HG02798 (cell line): ENCODE measurements around the gene NCOR2.

Experiments used
- ATAC-seq: cut with Tn5 transposase; IDR thresholded peaks from one replicate; pipeline ENCODE4 v1.9.1; 2021; ENCODE audit warnings: mild to moderate bottlenecking; ENCODE audit not compliant: unreplicated experiment, poor library complexity

Gene NCOR2

DNA sequence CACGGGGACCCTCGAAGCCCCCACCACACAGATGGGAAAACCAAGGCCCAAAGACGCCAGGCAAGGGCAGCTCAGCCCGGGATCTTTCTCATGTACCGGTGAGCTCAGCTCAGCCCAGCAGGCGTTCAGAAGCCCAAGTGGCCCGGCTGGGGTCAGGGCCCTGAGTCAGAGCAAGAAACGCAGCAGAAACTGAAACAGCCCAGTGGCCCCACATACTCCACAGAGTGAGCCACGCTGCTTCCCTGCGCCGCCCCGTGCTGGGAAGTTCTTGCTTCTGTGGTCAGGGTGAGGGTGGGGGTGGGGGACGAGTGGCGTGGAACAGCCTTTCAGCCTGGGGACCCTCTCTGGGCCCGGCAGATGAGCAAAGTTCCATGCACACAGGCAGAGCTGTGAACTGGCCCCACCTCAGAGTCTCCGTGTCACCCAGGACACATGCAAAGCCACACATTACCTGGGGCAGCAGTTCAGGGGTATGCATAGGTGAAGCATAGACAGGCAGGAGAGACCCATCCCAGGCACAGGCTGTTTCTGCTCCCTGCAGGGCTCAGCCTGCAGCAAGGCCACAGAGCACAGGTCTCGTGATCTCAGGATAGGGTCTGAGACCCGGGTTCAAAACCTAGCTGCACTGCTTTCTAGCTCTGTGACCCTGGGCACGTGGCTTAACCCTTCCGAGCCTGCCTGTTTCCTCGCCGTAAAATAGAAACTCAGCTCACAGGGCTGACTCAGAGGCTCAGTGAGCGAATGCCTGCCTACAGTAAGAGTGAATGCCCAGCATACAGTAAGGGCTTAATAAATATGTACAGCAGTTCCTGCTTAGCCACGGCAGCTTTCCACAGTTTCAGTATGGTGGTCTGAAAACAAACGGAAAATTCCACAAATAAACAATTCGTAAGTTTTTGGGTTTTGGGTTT is 21.6 kb downstream of the NCOR2 start:
- ATAC-seq, result peak; percentile 90

DNA sequence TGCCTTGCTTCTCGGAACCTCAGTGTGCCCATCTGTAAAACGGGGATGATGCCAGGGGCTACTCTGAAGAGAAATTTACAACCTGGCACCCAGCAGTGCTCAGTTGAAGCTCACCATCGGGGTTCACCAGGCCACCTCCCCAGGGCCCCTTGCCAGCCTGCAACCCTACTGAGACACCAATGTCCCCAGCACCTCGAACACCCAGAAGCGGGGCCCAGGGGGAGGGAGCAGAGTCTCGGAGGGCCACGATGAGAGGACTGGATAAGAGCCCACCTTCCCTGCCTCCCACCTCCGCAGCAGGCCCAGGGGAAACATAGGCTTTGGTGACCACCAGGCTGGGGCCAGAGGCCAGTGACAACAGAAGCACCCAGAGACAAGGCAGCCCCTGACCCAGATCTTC is 22.4 kb downstream of the NCOR2 start:
- no peak for ATAC-seq

DNA sequence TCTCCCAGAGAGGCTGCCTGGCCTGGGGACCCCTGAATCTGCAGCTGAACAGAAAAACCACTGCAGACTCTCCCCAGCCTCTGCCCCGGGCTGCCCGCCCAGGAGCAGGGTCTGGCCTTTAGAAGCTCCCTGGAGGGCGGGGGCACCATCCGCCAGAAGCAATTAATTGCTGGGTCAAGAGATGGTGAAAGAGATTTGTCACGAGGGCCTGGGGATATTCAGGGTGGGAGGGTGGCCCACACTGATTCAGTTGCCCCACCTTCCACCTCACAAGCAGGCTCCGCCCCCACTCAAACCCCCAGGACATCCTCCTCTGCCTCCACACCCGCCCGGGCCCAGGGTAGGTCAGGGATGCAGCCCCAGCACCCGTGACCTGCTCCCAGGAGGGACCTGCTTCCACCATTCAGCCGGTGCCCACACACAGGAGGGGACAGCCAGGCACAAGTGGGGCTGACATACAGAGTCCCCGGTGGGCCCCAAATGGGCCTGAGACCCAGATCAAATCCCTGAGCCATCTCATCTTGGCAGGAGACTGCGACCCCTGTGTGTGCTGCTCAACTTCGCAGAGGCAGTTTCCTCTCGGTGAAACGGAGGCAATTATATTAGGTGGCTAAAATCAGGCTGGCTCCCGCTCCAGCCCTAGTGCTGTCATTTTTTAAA is 23.0 kb downstream of the NCOR2 start:
- no peak for ATAC-seq

DNA sequence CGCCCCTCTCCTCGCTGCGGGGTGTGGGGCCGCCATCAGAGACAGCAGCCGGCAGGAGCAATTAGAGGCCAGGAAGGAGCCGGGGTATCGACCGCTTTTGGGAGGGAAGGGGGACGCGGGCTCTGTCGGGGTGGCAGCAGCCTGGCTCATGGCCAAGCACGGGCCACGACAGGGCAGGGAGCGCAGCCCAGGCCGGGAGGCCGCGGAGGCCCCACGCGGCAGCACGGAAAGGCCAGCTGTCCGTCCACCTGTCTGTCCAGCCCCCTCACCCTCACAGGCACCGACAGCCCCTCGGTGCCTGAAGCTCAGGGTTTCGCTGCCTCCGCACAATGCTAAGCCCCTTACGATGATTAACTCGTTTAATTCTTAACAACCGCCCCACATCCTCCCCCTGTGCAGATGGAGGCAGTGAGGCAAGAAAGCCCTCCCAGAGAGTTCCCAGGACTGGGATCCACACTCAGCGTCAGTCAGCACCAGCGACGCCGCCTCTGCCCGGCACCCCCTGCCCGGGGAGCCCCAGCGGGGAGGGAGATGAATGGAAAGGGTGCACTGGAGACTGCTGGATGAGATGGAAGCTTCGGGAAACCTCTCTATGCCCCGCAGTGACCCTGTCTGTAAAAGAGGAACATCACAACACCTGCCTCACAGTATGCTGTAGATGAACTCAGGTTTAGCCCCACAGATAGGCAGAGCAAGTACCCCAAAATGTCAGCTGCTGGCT is 23.7 kb downstream of the NCOR2 start:
- no peak for ATAC-seq

DNA sequence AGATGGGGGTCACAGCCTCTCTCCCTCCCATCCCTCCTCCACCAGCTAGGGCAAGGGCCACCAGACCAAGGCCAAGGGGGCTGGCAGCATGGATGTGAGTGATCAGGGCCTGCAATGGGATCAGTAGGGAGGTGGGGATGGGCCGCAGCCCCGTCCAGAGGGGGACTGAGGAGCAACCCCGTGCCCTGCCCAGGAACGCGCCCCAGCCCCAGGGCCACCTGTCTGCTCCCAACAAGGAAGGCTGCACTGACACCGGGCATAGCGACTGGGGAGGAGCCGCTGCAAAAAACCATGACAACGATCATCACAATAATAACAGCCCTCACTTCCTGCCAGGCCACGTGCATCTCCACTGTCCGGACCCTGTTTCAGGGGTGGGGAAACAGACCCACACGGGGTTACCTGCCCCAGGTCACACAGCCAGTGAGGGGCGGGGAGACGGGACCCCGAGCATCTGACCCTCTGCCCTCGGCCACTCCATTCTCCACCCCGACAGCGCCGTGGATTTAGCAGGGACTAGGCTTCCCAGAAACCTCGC is 24.3 kb downstream of the NCOR2 start:
- ATAC-seq, result no peak

DNA sequence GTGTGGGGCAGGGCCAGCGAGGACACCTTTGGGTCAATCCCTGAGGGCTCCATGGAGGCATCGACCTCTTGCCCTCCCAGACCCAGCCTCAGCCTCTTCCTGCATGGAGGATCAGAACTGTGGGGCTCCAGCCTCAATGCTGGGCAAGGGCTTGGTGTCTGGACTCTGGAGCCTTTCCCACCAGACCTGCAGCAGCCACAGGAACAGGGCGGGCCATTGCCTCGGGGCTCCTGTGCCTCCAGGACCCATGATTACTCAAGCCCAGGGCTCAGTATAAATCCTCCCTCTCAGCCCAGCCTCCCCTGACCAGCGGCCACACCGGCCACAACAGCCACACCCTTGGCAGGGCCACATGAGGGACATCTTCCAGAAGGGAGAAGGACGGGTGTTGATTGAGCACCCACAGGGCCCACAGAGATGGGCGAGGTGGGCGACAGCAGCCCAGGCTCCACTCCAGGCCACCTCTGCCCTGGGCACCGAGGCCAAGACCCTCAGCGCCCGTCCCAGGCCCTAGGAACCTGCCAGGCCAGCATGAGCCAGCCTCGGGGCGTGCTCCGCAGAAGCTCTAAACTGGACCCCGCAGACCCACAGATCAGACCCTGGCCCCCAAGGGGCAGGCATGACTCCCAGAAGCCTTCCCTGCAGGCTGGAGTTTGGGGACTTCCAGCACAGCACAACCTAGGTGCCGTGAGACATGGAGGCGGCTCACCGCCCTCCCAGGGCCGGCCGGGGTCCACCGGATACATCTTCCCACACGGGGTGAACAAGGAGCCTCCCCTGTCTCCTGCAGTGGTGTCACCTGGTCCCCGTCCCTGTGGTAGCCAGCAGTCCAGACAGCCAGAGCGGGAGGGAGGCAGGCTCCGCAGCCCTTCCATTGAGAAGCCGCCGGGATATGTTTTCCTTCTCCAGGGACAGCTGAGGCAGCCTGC is 25.1 kb downstream of the NCOR2 start:
- ATAC-seq, result no peak

DNA sequence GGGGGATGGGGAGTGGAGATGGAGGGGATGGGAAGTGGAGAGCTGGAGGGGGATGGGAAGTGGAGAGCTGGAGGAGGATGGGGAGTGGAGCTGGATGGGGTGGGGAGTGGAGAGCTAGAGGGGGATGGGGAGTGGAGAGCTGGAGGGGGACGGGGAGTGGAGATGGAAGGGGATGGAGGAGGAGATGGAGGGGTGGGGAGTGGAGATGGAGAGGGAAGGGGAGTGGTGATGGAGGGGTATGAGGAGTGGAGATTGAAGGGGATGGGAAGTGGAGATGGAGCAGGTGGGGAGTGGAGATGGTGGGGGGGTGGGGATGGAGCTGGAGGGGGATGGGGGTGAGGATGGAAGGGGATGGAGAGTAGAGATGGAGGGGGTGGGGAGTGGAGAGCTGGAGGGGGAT is 26.1 kb downstream of the NCOR2 start:
- ATAC-seq, result no peak

DNA sequence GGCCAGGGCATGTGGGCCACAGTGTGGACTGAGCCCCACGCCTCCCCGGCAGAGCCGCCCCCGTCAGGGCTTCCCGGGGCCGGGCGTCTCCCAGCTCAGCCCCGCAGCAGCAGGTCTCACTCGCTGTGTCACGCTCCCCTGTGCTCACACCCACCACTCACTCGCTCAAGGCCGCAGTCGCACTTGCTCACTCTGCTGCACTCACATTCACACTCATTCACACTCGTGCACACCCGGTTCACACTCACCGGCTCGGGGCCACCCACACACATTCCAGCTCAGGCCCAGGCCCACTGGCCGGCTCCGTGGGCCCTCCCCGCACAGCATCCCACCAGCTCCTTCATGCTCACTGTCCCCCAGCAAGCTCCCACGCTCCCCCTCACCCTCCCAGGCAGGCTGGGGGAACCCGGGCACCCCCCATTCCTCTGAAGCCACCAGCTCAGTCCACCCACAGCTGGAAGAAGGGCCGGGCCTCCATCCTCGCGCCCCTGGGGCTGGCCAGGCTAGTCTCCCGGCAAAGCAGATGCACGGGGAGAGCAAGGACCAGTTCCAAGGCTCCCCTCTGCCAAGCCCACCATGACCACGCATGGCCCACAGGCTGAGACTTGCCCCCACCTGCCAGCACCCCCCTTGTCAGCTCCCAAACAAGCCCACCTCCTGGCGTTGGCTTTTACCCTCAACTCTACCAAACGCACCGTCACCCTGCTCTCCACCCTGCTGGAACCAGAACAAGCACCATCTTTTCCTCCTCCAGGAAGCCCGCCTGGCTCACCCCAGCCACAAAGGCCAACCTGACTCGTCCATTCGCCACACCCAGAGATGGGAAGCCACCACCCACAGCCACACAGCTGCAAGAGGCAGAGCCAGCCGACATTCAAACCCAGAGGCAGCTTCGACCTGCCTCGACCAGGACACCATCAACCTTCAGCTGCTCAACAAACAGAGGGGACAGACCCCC is 28.0 kb downstream of the NCOR2 start:
- no peak for ATAC-seq

DNA sequence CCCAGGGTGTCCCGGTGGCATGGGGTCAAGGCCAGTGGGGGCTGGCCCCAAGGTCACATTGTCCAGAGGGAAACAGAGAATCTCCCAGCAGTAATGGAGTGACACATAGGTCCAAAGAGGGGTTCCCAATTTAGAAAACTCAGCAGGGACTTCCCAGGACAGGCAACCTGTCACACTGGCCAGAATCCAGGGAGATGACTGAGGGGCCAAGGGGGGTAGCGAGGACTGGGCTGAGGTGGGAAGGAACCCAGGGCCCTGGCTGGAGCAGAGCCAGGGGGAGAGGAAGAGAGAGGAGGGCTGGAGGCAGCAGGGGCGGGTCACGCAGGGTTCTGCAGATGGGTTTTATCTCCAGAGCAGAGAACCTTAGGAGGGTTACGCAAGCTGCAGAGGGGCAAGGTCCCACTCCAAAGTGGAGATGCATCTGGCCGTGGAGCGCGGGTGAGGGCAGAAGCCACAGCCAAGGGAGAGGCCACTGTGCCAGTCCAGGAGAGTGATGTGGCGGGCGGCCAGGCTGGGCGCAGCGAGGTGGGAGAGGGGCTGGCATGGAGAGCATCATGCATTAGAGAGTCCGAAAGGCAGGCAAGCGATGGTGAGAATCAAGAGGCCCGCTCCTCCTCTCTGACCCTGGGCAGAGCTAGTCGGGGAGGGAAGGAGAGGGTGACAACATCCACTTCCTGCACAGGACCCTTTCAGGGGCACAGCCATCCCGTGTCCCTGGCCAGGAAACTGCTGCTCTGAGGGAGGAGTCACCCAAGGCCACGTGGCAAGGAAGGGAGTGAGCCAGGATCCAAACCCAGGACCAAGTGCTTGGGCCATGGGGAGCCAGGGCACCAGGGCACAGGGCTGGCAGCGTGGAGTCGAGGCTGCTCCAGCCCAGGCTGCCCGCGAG is 29.0 kb downstream of the NCOR2 start:
- ATAC-seq, result no peak

DNA sequence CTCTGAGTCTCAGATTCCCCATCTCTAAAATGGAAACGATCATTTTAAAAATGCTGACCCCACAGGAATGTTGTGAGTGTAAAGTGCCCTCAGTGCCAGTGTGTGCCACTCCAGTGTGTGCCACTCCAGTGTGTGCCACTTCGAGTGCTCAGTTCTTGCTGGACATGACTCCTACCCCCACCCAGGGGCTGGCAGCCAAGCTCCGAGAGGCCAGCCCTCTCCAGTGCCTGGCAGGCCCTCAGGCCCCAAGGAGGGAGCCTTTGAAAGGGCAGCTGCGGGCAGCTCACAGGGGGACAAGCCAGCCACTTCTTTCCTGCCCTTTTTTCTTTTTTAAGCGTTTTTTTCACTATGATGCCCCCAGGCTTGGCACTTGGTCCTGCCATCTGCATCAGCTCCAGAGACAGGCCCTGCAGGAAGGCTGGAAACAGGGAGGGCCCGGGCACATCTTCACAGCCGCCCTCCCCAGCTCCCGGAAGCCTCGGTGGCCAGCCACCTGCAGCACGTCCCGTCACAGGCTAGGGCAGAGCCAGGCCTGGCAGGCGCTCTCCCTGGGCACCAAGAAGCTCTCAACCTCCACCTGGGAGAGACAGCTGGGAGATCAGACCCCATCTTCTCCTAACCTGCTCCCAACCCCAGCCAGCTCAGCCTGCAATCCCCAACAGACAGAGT is 29.8 kb downstream of the NCOR2 start:
- no peak for ATAC-seq

DNA sequence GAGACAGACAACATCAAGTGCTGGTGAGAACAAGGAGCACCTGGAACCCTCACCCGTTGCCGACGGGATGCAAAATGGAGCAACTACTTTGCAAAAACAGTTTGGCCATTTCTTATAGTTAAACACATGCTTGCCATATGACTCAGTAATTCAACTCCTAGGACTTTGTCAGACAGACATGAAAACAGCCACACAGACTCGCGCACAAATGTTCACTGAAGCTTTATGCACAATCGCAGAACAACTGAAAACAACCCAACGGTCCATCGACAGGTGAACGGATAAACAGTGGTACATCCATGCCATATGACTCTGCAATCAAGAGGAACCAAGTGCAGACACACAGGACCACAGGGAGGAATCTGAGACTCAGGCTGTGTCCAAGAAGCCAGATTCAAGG is 30.8 kb downstream of the NCOR2 start:
- ATAC-seq, result no peak

DNA sequence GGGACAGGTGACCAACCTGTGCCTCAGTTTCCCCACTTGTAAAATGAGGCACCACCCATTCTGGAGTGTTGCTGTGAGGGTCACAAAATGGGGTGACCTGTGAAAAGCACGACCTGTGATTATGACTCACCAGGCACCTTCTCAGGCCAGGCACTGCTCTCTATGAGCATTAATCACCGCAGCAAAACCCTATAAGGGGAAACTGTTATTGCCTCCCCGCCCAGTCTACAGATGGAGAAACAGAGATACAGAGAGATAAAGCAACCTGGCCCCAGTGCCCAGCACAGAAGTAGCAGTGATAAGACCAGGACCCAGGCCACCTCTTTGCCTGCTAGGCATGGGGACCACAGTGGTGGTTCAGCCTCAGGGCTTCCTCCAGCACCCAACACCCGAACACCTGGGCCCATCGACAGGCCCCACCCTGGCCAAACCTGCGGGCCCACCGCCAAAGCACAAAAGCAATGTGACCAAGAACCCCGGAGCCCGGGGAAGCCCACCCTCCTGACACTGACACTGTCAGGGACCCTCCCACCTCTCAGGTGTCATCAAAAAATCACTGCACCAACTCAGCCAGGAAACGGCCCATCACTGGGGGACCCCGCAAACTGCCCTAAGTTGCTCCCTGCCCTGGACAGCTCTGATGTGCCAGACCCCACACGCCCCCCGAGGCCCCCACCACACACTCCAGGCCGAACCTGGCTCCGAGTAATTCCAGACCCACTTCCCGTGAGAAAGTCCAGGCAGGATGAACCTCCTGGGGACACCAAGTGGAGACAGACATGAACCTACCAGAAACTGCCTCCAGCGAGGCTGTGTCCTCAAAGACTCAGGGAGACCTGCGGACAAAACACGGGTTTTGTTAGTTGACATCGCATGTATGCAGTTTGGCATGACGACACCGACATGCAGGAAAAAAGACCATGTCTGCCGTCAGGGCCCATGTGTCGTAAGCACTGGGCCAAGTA is 32.4 kb downstream of the NCOR2 start:
- no peak for ATAC-seq

DNA sequence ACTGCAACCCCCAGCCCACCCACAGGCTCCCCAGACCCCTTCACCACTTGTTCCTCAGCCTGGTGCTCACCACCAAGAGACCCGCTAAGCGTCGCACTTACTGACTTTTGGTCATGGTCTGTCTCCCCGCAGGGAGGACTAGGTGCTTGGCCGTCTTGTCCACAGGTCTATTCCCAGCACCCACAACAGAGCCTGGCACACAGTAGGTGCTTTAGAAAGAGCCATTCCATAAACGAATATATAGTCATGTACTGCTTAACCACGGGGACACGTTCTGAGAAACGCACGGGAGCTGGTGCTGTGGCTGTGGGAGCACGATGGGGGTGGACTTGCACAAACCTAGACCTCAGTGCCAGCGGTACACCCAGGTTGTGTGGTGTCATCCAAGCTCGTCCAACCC is 34.0 kb downstream of the NCOR2 start:
- no peak for ATAC-seq

DNA sequence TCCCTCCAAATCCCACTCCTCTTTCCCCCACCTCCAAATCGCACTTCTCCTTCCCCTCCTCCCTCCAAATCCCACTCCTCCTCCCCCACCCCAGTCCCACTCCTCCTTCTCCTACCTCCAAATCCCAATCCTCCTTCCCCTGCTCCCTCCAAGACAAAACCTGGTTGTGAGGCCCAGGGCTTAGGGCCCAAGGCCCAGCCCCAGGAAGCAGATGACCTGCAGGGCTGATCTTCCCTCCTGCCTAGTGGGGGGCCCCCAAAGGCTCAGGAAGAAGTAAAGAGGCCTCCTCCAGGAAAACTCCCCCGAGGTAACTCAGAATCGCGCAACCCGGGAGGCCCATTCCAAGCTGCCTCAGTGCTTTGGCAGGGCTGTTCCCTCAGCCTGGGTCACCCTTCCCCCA is 34.4 kb downstream of the NCOR2 start:
- ATAC-seq, result no peak

DNA sequence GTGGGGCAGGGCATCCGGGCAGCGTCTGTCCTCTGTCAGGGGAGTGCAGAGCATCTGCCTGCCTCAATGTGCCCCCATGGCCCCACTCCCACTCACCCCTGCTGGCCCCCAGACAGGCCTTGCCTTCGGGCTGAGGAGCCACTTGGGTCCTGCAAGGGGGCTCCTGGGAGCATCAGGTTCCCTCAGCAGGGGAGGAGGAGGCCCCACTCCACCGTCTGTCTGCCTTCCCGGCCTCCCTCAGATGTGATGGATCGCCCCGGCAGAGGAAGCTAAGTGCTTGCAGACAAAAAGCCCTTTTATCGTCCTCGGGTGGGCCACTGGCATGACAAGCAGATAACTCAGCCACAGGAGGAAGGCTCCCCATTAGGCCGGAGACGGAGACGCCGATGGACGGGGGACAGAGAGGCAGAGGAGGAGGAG is 35.1 kb downstream of the NCOR2 start:
- ATAC-seq, result no peak

DNA sequence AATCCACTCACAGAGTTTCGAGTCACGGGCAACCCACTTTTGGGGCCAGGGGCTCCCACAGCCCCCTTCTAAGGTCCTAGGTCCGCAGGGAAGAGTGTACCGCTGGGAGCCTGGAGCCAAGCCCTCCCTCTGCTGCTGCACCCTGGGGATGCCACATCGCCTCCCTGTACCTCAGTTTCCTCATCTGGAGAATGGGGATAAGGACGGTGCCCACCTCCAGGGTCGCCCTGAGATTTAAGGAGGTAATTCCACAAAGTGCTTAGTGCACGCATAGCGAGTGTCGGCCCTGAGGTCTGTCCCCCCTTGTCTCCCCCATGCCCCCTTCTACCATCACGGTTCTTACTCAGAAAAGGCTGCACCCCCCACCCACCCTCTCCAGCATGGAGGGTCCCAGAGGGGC is 35.5 kb downstream of the NCOR2 start:
- ATAC-seq, result no peak
